ENCODE measurements around the gene SLC22A23. TPM values are rescaled to one million over a fixed set of nuclear protein-coding genes. Genes with fewer than 3 reads are reported as not detected.

The SLC22A23 gene
- total RNA-seq, 2 donors from 2014 or later, result 53.1 to 129 TPM

DNA sequence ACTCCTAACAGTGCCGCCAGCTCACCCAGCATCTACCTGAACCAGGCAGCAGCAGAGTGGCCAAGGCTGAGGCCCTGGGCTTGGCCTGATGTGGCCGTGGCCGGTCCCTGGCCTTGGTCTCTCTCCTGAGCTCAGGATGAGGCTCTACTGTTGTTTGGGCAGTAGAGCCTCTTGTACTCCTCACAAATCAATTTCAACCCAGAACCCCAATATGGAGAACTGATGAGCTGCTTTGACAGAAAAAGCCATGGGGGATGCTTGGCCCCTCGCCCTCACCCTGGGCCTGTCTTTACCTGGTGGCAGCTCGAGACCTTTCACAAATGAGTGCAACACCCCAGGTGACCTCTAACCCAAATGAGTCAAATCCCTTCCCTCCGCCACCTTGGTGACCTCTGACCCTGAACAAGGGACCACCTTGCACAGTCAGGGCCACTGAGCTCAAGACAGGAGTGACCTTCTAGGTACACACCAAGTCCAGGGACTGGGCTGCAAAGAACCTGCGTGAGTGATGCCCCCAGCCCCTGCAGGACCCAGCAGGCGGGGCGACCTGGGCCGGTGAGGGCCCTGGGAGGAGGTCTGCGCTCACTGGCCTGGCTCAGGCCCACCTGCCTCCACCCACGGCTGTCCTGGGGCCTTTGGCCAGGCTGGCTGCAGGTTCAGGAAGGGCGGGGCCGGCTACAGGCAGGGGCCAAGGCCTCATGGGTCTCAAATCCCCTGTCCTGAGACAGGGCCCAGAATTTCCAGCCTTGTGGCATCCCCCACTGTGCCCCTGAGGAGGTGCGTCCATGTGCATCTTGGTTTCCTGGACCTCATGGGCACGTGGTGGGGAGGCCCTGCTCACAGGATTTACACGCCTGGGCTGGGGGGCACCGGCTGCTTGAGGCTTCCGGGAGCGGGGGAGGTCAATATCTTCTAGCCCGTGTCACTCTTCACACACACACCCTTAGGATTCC is 167.9 kb downstream of the SLC22A23 start:
- 89% methylated on average over 21 of the region's 21 CpGs for WGBS
- Histone ChIP-seq H3K27ac (no peak overlapping the region), H3K9me3 (no peaks in the 10 kb centered on the region), H3K36me3 (no peaks in the 10 kb centered on the region), H3K27me3 (replicated peaks; ENCODE audit: insufficient read depth) (no peaks in the 10 kb centered on the region), H3K4me1 (replicated peaks) (peaks cover 6% of the 10 kb centered on the region), H3K4me3 (no peak overlapping the region)
- DNase-seq (ENCODE audit: low spot score), result no peak
- intact Hi-C loops (cut with DNase I), result loop anchor here (10.0 kb wide), 1 partner anchor 706 kb away; no protein-coding TSS in a partner anchor
- no peak for TF ChIP-seq POLR2A (IDR thresholded peaks at IDR 0.05)
- TF ChIP-seq, protein P1, sequence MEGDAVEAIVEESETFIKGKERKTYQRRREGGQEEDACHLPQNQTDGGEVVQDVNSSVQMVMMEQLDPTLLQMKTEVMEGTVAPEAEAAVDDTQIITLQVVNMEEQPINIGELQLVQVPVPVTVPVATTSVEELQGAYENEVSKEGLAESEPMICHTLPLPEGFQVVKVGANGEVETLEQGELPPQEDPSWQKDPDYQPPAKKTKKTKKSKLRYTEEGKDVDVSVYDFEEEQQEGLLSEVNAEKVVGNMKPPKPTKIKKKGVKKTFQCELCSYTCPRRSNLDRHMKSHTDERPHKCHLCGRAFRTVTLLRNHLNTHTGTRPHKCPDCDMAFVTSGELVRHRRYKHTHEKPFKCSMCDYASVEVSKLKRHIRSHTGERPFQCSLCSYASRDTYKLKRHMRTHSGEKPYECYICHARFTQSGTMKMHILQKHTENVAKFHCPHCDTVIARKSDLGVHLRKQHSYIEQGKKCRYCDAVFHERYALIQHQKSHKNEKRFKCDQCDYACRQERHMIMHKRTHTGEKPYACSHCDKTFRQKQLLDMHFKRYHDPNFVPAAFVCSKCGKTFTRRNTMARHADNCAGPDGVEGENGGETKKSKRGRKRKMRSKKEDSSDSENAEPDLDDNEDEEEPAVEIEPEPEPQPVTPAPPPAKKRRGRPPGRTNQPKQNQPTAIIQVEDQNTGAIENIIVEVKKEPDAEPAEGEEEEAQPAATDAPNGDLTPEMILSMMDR (IDR thresholded peaks at IDR 0.05), result no peak
- no peak for TF ChIP-seq POLR2AphosphoS5 (IDR thresholded peaks at IDR 0.05)

DNA sequence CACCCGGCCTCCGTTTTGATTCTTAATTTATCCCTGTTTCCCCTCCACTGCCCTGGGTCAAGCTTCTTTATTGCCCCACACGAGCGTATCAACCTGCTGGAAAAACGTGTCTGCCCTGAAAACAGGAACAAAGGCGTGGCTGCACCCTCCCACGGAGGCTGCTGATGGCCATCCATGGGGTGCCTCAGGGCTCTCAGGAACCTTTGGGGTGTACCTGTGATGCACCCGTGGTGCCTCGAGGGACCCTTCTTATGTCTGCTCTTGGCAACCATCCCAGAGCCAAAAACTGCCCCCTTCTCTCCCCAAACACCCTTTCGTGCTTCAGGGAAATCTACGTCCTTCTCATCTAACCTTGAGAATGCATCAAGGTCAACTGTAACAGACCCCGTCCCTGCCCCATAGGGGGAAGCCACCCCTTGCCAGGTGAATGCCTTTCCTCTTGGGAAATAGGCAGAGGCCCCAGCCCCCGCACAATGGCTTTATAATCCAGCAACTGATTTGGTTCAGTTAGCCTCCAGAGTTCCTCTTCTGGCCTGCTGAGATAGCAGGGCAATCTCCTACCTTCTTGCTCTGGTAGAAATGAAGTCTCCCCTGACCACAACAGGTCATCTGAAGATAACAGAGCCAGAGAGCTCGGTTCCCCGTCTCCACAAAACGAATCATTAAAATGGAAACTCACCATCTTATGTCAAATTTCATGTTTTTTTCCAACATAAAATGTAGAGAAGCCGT is 168.7 kb downstream of the SLC22A23 start:
- TF ChIP-seq, protein P1 (IDR thresholded peaks at IDR 0.05), result no peak
- TF ChIP-seq POLR2A (IDR thresholded peaks at IDR 0.05) (no peak), POLR2AphosphoS5 (IDR thresholded peaks at IDR 0.05) (no peak)
- WGBS, result 93% methylated on average over 17 of the region's 17 CpGs
- Histone ChIP-seq H3K4me3 (no peak overlapping the region), H3K36me3 (peaks cover 0 to 5% of the 10 kb centered on the region in 2 donors), H3K4me1 (replicated peaks) (peaks cover 6% of the 10 kb centered on the region), H3K27me3 (replicated peaks; ENCODE audit: insufficient read depth) (no peaks in the 10 kb centered on the region), H3K27ac (no peak overlapping the region), H3K9me3 (no peaks in the 10 kb centered on the region)
- intact Hi-C loops (cut with DNase I), result loop anchor here (10.0 kb wide), 1 partner anchor 707 kb away; no protein-coding TSS in a partner anchor
- no peak for DNase-seq (ENCODE audit: low spot score)

DNA sequence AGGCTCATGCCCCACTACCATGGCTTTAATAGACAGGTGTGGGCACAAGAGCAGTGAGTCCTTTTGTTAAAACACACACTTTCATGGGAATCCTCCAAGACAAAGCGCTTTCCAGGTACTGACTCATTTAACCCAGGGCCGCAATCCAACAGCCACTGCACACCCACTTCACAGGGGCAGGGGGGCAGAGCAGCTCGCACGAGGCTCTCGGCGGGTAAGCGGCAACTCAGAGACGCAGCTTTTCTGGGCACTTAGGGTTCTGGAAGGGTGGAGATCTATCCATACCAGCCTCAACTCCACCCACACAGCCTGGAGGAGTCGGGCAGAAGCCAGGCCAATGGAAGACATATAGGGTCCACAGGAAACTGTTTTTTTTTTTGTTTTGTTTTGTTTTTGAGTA is 169.5 kb downstream of the SLC22A23 start:
- H3K27me3 ChIP-seq (replicated peaks; ENCODE audit: insufficient read depth), result no peaks in the 10 kb centered on the region
- H3K4me1 ChIP-seq (replicated peaks), result peaks cover 6% of the 10 kb centered on the region
- TF ChIP-seq, protein P1 (IDR thresholded peaks at IDR 0.05), result no peak
- TF ChIP-seq POLR2A (IDR thresholded peaks at IDR 0.05), result no peak
- no peaks in the 10 kb centered on the region for H3K9me3 ChIP-seq
- H3K36me3 ChIP-seq, result peaks cover 0 to 6% of the 10 kb centered on the region in 2 donors
- intact Hi-C loops (cut with DNase I), result loop anchor here (10.0 kb wide), 1 partner anchor 707 kb away; no protein-coding TSS in a partner anchor
- H3K4me3 ChIP-seq, result no peak overlapping the region
- 68% methylated on average over 9 of the region's 9 CpGs for WGBS
- no peak overlapping the region for H3K27ac ChIP-seq
- no peak for DNase-seq (ENCODE audit: low spot score)

DNA sequence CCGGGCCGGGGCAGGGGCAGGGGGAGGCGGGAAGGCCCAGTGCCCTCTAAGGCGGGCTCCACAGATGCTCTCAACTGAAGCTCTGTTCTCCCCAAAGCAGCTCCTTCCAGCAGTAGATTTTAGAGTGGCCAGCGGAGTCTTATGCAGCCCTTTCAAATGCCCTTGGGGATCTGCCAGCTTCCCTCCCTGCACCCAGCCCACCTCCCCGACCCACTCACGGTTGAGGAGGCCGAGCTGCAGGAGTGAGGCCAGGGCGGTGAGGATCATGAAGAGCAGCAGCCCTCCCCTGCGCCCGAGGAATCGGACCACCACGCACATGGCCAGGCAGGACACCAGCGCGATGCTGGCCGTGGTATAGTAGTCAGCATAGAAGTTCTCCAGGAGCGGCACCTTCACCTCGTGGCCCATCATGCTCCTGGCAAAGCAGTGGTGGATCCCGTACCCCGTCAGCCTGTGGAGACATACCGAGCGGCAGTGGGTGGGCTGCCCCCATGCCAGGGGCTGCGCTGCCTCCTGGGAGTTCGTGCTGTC is 170.1 kb downstream of the SLC22A23 start:
- H3K27ac ChIP-seq, result no peak overlapping the region
- no peak for TF ChIP-seq POLR2A (IDR thresholded peaks at IDR 0.05)
- TF ChIP-seq, protein P1 (IDR thresholded peaks at IDR 0.05), result no peak
- TF ChIP-seq POLR2AphosphoS5 (IDR thresholded peaks at IDR 0.05), result no peak
- no peaks in the 10 kb centered on the region for H3K27me3 ChIP-seq (replicated peaks; ENCODE audit: insufficient read depth)
- no peak overlapping the region for H3K4me3 ChIP-seq
- peaks cover 6% of the 10 kb centered on the region for H3K4me1 ChIP-seq (replicated peaks)
- DNase-seq (ENCODE audit: low spot score), result no peak
- WGBS, result 94% methylated on average over 24 of the region's 24 CpGs
- peaks cover 0 to 6% of the 10 kb centered on the region in 2 donors for H3K36me3 ChIP-seq
- intact Hi-C loops (cut with DNase I), result loop anchor here (10.0 kb wide), 1 partner anchor 708 kb away; no protein-coding TSS in a partner anchor
- no peaks in the 10 kb centered on the region for H3K9me3 ChIP-seq
